Measurements from ENCODE around the gene TOB2.

Gene TOB2

DNA sequence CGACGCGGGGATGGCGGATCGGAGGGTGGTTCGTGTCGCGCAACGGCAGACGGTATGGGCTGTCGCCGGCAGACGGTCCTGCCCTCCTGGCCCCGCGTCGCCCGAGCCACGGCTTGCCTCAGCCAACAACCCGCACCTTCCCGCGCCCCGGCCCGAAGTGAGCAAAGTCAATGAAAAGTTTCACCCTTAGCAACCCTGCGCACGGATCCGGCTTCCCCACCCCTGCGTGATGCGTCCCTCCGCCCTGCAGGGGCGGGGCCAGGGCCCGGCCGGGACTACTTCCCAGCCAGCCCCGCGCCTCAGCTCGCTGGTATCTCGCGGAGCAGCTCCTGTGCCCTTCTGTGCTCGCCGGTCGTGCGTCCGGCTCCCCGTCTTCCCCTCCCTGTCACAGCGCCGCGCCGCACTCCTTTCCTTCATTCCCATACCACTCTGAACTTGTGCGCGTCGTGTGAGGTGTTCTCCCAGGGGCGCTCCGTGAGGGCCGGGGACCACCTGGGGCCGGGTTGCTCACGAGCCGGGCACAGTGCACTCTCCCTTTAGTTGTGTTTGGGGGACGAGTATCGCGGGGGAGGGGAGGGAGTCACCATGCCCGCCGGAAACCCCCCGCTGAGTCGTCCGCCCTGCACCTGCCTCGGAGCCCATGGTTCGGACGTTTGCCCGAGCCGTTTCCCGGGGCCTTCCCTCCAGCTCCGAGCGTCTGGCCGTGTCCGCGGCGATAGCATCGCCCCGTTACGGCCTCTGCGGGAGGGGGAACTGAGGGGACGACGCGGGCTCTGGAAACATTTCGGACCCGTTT, at the start of gene TOB2:
Gene TOB2, minus strand, starts transcription at position 163 of the 796 bp plus-strand sequence. CDS start 9,456 bp downstream, outside the sequence.
- DNase-seq (ENCODE audit: low spot score): peak; percentile 96

- no peak for DNase-seq (ENCODE audit: low spot score)
Measured at GRCh38 chr22:41491374-41492100, 44.9 kb upstream of the TOB2 start.

- no peak for DNase-seq (ENCODE audit: low spot score)
Measured at GRCh38 chr22:41488596-41489385, 42.2 kb upstream of the TOB2 start.

DNA sequence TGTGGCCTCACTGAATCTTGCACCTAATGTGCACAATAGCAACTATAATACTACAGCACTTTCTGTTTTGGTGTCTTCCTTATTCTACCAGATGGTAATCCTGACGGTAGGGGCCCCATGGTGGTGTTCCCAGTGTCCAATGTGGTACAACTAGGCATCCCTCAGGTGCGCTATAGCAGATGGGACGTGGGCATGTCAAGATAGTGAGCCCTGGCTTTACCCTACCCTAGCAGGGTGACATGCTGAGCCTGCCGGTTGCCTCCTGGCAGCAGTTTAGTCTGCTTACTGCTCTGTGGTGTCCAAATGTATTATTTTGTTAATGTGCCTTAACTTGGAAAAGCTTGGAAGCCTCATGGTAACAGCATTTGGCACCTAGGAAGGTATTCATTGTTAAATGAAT, 41.5 kb upstream of the TOB2 start:
- no peak for DNase-seq (ENCODE audit: low spot score)

- DNase-seq (ENCODE audit: low spot score): no peak
Measured at GRCh38 chr22:41487037-41487935, 40.7 kb upstream of the TOB2 start.

- DNase-seq (ENCODE audit: low spot score): no peak
Measured at GRCh38 chr22:41485033-41485432, 38.4 kb upstream of the TOB2 start.

DNA sequence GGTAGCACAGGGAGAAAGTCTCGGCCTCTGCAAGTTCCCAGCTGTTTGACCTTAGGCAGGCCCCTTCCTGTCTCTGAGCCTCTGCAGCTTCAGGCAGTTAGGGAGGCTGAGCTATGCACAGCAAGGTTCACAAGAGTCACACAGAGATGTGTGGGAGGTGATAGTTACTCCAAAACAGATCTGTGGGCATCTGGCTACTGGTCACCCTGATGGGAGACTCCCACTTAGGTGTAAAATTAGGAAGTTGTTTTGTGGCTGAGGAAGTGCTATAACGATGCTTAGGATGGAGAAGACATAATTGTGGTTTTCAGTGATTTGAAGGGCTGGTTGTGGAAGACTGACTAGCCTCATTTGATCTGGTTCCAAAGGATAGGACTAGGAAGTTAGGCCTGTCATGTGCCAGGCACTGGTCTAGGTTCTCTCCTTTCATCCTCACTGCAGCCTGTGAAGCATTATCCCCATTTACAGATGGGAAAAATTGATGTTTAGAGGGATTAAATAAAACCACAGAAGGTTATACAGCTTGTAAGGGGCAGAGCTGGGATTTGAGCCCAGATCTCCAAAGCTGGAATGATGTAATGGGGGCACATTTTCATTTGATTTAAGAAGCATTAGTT, 35.8 kb upstream of the TOB2 start:
- DNase-seq (ENCODE audit: low spot score): no peak

DNA sequence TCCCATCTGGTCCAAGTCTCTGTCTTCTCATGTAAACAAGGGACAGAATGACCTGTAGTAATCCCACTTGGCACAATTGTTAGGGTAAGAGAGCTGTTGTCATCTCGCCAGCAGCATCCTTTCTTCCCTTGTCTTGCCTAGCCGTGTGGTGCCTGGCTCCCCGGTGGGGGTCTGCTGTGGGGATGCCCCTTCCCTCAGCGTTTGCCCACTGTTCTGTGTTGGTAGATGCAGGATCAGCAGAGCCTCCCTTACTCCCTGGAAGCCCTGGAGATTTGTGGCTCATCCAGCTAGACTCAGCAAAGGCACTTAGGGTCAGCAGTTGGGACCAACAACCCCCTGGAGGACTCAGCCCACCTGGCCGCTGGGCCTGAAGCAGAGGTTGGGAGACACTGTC, 35.3 kb upstream of the TOB2 start:
- no peak for DNase-seq (ENCODE audit: low spot score)

DNA sequence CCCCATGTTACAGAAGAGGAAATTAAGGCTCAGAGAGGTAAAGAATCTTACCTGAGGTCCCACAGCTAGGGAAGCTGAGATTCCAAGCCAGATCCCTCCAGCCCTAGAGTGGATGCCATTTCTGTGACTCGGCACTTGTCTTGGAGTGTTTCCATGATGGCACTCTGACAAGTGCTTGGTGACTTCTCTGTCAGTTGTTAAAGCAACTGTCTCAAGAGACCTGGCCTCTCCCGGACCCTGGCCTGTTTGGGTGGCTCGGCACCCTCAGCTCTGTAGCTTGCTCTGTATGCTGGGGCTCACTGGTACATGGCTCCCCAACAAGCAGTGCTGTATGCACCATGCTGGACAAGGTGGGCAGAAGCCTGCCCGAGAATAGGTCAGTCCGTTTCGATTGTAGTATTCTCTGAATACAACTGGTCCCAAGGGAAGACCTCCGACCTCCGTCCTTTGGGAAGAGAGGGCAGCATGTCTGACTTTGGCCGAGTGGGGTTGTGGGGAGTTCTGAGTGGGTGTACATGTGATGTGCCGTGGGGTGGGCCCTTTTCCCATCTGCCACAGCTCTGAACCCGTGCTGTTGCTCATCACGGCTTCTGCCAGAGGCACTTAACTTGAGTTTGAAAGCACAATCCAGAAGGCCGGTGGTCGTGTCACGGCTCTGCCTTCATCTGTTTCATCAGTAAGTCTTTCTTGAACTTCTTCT, 34.7 kb upstream of the TOB2 start:
- DNase-seq (ENCODE audit: low spot score): peak; percentile 44

- DNase-seq (ENCODE audit: low spot score): no peak
Measured at GRCh38 chr22:41480397-41480735, 33.8 kb upstream of the TOB2 start.

DNA sequence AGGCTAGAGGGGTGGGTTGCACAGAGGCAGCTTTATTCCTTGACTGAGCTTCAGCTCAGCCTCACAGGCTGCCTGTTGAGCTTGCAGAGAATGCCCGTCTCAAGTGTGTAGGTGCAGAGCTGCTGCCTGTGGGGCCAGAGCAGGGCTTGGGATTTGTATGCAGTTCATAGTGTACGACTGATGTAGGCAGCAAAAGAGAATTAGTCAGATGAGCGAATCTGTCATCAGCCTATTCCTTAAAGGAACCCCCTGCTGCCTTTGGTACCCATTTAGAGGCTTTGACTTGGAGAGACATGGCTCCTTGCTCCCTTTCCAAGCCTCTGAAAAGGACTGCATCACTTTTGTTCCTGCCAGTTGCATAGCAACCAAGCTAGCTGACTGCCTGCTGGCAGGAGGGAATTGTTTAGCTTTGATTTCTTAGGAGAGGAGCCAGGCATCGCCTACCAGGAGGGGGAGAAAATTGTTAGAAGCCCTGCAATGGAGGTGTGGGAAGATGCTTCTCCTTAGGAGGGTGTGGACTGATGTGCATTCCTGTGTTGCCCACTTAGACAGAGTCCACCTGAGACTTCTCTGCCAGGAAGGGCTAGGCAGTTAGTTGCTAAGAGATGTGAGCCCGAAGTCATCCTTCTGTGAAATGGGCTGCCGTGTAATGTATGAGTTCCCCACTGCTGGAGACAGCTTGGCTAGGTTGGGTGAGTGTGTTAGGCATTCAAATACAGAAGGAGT, 33.2 kb upstream of the TOB2 start:
- DNase-seq (ENCODE audit: low spot score): peak; percentile 82

DNA sequence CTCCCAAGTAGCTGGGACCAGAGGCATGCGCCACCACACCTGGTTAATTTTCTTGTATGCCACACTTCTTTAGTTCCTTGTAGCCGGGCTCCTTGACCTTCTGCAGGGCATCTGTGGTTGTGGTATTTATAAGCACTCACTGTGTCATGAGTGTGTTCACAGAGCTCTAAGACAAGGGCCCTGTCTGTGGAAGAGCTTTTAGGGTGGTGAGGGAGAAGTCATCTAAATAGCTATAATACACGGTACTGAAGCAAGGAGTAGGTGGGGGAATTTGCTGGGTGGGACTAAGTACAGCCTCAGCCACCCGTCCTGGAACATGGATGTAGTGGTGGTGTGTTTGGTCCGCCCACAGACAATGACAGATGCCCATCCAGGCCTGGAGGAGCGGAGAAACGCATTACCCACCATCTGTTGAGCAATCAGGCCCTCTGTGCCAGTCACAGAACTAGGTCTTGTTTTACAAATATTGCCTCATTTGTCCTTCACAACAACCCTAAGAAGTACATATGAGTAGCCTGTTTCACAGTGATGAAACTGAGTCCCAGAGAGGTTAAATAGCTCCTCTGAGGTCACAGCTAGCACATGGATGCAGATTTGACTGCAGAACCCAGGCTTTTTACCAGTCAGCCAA, 32.4 kb upstream of the TOB2 start:
- no peak for DNase-seq (ENCODE audit: low spot score)

- no peak for DNase-seq (ENCODE audit: low spot score)
Measured at GRCh38 chr22:41478473-41478872, 31.9 kb upstream of the TOB2 start.

- no peak for DNase-seq (ENCODE audit: low spot score)
Measured at GRCh38 chr22:41474872-41475451, 28.4 kb upstream of the TOB2 start.

DNA sequence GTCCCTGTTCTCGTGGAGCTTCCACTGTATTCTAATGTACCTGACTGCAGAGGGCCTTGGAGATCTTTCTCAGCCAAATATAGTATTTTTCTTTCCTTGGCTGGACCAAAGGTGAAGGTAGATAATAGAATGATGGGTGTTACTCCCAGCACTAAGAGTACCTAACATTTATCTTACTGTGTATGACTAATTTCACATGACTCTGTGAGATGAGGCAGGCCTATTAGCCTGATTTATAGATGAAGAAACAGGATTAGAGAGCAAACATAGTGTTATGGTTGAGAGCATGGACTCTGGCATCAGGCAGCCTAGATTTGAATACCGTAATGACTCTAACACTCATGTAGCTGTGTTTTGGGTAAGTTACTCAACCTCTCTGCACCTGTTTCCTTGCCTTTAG, 25.0 kb upstream of the TOB2 start:
- no peak for DNase-seq (ENCODE audit: low spot score)

- DNase-seq (ENCODE audit: low spot score): no peak
Measured at GRCh38 chr22:41470886-41471285, 24.3 kb upstream of the TOB2 start.

- DNase-seq (ENCODE audit: low spot score): no peak
Measured at GRCh38 chr22:41469218-41469851, 22.7 kb upstream of the TOB2 start.

DNA sequence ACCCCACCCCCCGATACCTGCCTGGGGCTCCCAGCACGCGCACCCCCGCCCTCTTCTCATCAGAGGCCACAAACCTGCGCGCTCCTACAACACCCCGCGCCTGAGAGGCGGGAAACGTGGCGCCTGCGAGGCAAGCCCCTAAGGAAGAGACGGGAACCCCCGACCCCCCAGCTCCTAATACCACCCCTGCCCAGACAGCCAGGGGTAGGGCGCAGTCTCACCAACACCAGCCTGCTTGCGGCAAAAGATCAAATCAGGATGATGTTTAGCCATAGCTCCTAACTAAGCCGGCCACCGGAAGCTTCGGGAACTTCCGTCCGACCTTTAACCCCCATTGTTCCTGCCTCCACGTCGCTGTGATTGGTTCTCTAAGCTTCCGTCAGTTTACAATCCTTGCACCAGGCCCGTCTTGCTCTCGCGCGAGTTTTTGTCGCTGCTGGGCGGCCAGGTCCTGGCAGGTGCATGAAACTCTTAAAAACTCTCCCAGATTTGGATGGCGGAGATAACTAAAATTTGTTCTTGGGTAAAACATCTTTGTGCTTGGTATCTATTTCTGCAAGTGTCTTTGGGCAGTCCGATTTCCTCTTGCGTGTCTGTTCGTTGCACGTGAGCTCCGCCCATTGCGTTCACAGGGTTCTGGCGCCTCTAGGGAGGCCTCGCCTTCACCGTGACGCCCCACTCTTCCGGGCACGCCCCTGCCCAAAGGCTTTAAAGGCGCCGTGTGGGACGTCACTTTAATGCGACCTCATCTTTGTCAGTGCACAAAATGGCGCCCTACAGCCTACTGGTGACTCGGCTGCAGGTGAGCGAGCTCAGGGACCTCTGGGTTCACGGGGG, 22.0 kb upstream of the TOB2 start, which contains the start of the genes ACO2 and PHF5A:
Gene ACO2, plus strand, starts transcription at position 737 of the 837 bp plus-strand sequence. Its CDS starts 30 bp downstream, at position 767.
Gene PHF5A, minus strand, starts transcription at position 312 of the 837 bp plus-strand sequence. Its CDS starts 39 bp downstream, at position 273.
- DNase-seq (ENCODE audit: low spot score): peak; percentile 98

All from globus pallidus (tissue), 1 donor.